Body of pancreas (tissue), 4 donors: ENCODE results near the gene KLF15.

ENCODE experiments used
- CTCF ChIP-seq, 7 experiments: fragments of 450-650 bp in 4 of 7; fragments of 200-600 bp in 3 of 7; sonication (generic) in 3 of 7; IDR thresholded peaks; one replicate each; pipeline ENCODE4 v1.5.1; 2016 to 2019; ENCODE audit warnings: antibody characterized with exemption in 7 of 7
- POLR2A ChIP-seq, 3 donors: fragments of 450-650 bp; IDR thresholded peaks; one replicate each; pipeline ENCODE4 v1.6.1; 2016; ENCODE audit warnings: antibody characterized with exemption in 3 of 3, mild to moderate bottlenecking in 2 of 3

GRCh38 chr3:126309861-126310655 is 47.1 kb downstream of the KLF15 start:
- TF ChIP-seq POLR2A (IDR thresholded peaks at IDR 0.05) (no peak), CTCF (IDR thresholded peaks at IDR 0.05) (no peak)
